Measurements from ENCODE around the gene PRR5. TPM values are rescaled to one million over a fixed set of nuclear protein-coding genes. Genes with fewer than 3 reads are reported as not detected.
"Not testable (repeated sequence)": the region's sequence is repeated elsewhere in the genome, so short reads cannot be mapped to it uniquely, and the experiment has no call there.

Gene PRR5
- polyA plus RNA-seq, 1 experiment, result 12.9 TPM

GRCh38 chr22:44673406-44673805 lies 28.6 kb upstream of the PRR5 start:
- Histone ChIP-seq H3K27ac (ENCODE audit: low read depth, low read length) (no peak overlapping the region), H3K4me3 (ENCODE audit: low read depth, low read length) (no peak overlapping the region), H3K9me3 (ENCODE audit: control insufficient read depth, insufficient read depth, low read length) (no peaks in the 10 kb centered on the region), H3K27me3 (ENCODE audit: control insufficient read depth, insufficient read depth, low read length) (no peaks in the 10 kb centered on the region)
- ChIA-PET POLR2A (interaction anchor here (0.6 kb wide), 1 partner anchor 71 kb away, joined by 3 read pairs; no protein-coding TSS in a partner anchor), CTCF (interaction anchor here (1.4 kb wide), 1 partner anchor 12 kb away, joined by 6 read pairs; no protein-coding TSS in a partner anchor)
- DNase-seq (ENCODE audit: low read depth, low spot score), result no peak
- TF ChIP-seq CTCF (IDR thresholded peaks at IDR 0.05; ENCODE audit: low read depth, low read length), result no peak

GRCh38 chr22:44676066-44676440 lies 26.0 kb upstream of the PRR5 start:
- H3K27ac ChIP-seq (ENCODE audit: low read depth, low read length); H3K9me3 ChIP-seq (ENCODE audit: control insufficient read depth, insufficient read depth, low read length); H3K27me3 ChIP-seq (ENCODE audit: control insufficient read depth, insufficient read depth, low read length); H3K4me3 ChIP-seq (ENCODE audit: low read depth, low read length); DNase-seq (ENCODE audit: low read depth, low spot score): not testable (repeated sequence)
- CTCF ChIA-PET, result interaction anchor here (2.9 kb wide), 1 partner anchor 8 kb away, joined by 28 read pairs; no protein-coding TSS in a partner anchor
- POLR2A ChIA-PET, result interaction anchor here (0.8 to 1.1 kb wide), 2 partner anchors 12 to 23 kb away, joined by 3 to 4 read pairs; no protein-coding TSS in a partner anchor

GRCh38 chr22:44676441-44677352 lies 25.3 kb upstream of the PRR5 start:
- DNase-seq (ENCODE audit: low read depth, low spot score), result no peak
- Histone ChIP-seq H3K27ac (ENCODE audit: low read depth, low read length) (no peak overlapping the region), H3K9me3 (ENCODE audit: control insufficient read depth, insufficient read depth, low read length) (no peaks in the 10 kb centered on the region; the same call in 1 of the 2 replicates), H3K27me3 (ENCODE audit: control insufficient read depth, insufficient read depth, low read length) (no peaks in the 10 kb centered on the region), H3K4me3 (ENCODE audit: low read depth, low read length) (no peak overlapping the region)
- TF ChIP-seq CTCF (IDR thresholded peaks at IDR 0.05; ENCODE audit: low read depth, low read length), result no peak
- CTCF ChIA-PET, result interaction anchor here (2.9 kb wide), 1 partner anchor 8 kb away, joined by 28 read pairs; no protein-coding TSS in a partner anchor
- POLR2A ChIA-PET, result interaction anchor here (0.8 to 1.1 kb wide), 2 partner anchors 13 to 22 kb away, joined by 3 to 4 read pairs; no protein-coding TSS in a partner anchor

- POLR2A ChIA-PET, result interaction anchor here (1.1 kb wide), 1 partner anchor 22 kb away, joined by 4 read pairs; no protein-coding TSS in a partner anchor
- Histone ChIP-seq H3K27me3 (ENCODE audit: control insufficient read depth, insufficient read depth, low read length) (no peaks in the 10 kb centered on the region), H3K27ac (ENCODE audit: low read depth, low read length) (no peak overlapping the region), H3K4me3 (ENCODE audit: low read depth, low read length) (no peak overlapping the region), H3K9me3 (ENCODE audit: control insufficient read depth, insufficient read depth, low read length) (no peaks in the 10 kb centered on the region; the same call in 1 of the 2 replicates)
- TF ChIP-seq CTCF (IDR thresholded peaks at IDR 0.05; ENCODE audit: low read depth, low read length), result no peak
- DNase-seq (ENCODE audit: low read depth, low spot score), result no peak
- CTCF ChIA-PET, result interaction anchor here (2.9 kb wide), 1 partner anchor 7 kb away, joined by 28 read pairs; no protein-coding TSS in a partner anchor
These were observed 24.6 kb upstream of the PRR5 start for GRCh38 chr22:44677353-44677840.

- no peak overlapping the region for H3K4me3 ChIP-seq (ENCODE audit: low read depth, low read length)
- no peak for DNase-seq (ENCODE audit: low read depth, low spot score)
- no peak for TF ChIP-seq CTCF (IDR thresholded peaks at IDR 0.05; ENCODE audit: low read depth, low read length)
- H3K9me3 ChIP-seq (ENCODE audit: control insufficient read depth, insufficient read depth, low read length), result no peaks in the 10 kb centered on the region; the same call in 1 of the 2 replicates
- no peak overlapping the region for H3K27ac ChIP-seq (ENCODE audit: low read depth, low read length)
- POLR2A ChIA-PET, result no interaction called here
- CTCF ChIA-PET, result interaction anchor here (0.6 kb wide), 1 partner anchor 719 kb away, joined by 3 read pairs; no protein-coding TSS in a partner anchor
- H3K27me3 ChIP-seq (ENCODE audit: control insufficient read depth, insufficient read depth, low read length), result no peaks in the 10 kb centered on the region
These were observed 24.0 kb upstream of the PRR5 start for GRCh38 chr22:44677871-44678555.

Measured in AG04450 (cell line).